NCI-H1105 (cell line): Measurements from ENCODE around the gene ALOXE3.

Experiments
- DNase-seq: peaks from one replicate; lab custom pipeline; 2025; lab: John Stamatoyannopoulos, UW

The ALOXE3 gene

GRCh38 chr17:8117980-8118768 is at the start of gene ALOXE3:
Gene ALOXE3 (minus strand): TSS chr17:8118514. CDS start chr17:8117990, 524 bp downstream.
- no peak for DNase-seq

DNA sequence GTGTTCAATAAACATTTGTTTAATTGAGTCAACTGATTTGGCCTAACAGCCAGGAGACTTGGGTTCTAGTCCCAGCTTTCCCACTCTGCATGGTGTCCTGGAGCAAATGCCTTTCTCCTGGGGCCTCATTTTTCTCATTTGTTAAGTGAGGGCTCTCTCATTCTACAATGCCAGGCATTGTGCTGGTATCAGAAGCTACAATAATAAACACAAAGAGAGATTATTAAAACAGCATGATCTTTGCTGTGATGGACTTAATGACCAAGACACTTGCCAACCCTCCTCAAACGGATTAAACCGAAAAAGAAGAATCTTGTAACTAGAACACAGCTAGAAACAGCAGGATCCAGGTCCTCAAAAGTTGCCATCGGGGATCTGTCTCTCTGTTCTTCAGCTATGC is 49.2 kb upstream of the ALOXE3 start:
- DNase-seq, result no peak

DNA sequence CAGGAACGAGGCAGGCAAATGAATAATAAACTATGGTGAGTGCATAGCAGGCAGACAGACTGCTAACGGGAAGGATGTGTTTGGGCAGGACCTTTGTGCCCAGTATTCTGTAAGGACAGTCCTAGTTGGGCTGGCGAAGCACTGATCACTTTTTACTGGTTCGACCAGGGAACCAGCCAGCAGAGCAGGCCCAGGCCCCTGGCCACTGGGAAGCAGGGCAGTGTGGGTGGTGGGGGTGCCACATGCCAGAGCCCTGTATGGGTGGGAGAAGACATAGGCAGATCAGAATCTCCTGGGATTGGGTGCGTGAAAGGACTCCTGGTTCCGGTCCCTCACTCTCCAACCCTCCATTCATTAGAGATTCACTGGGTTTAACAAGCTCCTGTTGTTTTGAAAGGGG is 48.4 kb upstream of the ALOXE3 start:
- DNase-seq, result no peak

DNA sequence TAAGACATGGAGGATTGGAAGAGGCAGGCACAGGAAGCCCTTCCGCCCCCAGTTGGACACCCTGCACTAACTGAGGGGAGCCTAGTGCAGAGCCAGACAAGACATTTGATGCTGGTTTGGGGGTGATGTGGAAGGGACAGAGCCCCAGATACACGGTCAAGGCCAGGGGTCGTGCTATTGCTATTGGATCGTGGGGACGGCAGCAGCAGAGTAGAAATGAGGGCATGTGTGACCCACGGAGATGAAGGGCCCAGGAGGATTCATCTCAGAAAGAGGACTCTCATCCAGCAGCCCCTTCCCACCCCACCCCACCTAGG is 46.5 kb upstream of the ALOXE3 start:
- no peak for DNase-seq

GRCh38 chr17:8163978-8164814 is 45.9 kb upstream of the ALOXE3 start:
- DNase-seq, result no peak

DNA sequence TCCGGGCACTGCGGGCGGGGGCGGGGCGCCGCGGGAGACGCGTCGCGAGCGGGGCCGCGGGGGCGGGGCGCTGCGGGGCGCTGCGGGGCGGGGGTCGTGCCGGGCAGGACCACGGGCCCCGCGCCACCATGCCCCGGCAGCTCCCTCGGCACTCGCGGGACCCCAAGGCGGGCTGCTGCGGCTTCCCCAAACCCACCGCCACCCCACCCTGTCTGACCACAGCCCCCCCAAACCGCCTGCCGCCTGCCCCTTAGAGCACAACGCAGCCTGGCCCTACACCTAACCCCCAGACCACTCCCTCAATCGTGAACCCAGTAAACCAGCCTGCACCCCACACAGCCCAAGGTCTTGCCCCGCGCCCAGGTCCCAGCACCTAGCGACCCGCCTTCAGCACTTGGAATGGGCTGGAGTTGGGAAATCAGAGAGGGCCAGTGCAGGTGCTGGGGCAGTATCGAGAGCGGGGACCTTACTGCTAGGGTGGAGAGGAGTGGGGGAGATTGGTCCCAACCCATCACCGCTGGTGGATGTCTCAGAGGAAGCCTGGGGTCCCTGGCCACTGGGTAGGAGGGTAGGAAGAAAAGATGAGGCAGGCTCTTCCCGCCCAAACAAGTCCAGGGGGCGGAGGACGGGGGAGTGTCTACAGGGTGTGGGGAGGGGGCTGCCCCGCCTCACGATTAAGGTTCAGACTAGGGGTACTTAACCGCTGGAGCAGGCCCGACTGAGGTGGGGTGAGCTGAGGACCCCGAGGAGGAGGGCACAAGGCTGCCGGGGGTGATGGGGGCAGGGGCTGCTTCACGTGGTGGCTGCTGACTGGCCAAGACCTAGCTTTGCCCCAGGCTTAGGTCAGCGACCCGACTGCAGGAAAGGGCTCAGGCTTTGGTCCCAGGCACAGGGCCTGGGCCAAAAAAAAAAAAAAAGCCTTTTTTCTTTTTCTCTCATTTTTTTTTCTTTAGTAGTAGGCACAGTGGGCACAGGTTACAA is 45.0 kb upstream of the ALOXE3 start:
- DNase-seq, result peak; percentile 81

- no peak for DNase-seq
Observed at GRCh38 chr17:8162233-8162996, 44.1 kb upstream of the ALOXE3 start, which contains the start of gene VAMP2. Gene VAMP2 (minus strand): TSS chr17:8162948. CDS start chr17:8162879, 69 bp downstream.

- DNase-seq, result no peak
Observed at GRCh38 chr17:8161289-8162232, 43.2 kb upstream of the ALOXE3 start.

DNA sequence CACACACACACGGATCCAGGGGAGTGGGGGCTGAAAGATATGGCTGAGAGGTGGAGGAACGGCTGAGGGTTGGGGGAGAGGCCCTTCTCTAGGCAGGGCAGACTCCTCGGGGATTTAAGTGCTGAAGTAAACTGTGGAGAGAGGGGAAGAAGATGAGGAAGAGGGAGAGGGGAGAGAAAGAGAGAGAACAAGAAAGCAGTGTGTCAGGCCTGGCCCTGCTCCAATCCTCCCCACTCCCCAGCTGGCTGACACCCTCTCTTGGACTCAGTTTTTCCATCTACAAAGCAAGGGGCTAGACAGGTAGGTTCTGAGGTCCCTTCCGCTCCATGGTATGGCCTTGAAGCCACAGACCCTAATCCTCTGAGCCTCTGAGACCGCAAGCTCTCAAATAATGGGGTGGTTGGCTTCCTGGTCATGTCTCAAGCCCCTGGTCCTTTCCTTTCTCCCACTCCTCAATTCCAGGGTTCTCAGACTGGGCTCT is 42.5 kb upstream of the ALOXE3 start:
- DNase-seq, result no peak

DNA sequence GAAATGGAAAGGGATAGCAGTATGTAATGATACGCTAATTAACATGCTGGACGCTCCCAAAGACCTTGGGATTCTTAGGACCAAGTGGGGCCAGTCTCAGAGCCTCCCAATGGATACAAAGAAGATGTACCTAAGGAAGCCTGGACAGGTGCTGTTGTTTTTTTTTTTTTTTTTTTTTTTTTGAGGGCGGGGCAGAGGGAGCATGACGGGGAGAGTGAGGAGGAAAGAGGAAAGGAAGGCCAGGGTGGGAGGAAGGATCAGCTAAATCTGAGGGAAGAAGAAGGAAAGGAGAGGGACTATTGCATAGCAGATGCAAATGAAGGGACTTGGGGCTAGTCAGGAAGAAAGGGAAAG is 41.9 kb upstream of the ALOXE3 start:
- no peak for DNase-seq

DNA sequence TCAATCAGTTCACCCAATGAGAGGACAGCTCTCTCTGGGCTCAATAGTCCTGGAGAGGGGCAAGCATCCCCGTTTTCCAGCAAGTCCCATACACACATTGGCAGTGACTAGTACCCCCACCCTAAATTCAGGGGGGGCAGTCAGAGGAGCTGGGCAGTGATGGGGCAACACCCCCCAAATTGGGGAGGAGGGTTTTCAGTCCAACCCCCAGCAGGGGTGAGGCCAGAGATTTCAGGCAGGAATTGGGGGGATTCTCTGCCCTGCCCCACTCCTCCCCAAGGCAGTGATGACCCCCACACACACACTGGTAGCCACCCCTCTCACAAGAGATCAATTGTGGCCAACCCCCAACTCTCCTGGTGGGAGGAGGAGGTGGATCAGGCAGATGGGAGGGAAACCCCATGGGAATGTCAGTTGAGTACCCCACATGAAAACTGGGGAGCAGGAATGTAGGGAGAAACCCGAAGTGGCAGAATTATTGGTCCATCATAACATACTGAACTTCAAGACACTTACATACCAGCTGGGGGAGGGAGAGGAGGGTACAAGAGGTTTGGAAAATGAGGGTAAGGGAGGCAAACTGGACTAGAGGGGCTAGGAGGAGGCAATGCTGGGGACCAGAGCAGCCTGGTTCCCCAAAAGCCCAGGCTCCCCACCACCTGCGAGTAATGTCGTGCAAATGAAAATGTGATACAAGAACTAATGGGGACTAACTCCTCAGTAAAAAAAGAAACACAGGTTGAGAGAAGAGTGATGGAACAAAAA is 41.3 kb upstream of the ALOXE3 start:
- no peak for DNase-seq

GRCh38 chr17:8159032-8159400 is 40.7 kb upstream of the ALOXE3 start:
- no peak for DNase-seq

GRCh38 chr17:8158267-8159031 is 40.1 kb upstream of the ALOXE3 start:
- DNase-seq, result peak; percentile 56

GRCh38 chr17:8156246-8156992 is 38.1 kb upstream of the ALOXE3 start:
- DNase-seq, result peak; percentile 100

- no peak for DNase-seq
Observed at GRCh38 chr17:8155996-8156245, 37.6 kb upstream of the ALOXE3 start.

DNA sequence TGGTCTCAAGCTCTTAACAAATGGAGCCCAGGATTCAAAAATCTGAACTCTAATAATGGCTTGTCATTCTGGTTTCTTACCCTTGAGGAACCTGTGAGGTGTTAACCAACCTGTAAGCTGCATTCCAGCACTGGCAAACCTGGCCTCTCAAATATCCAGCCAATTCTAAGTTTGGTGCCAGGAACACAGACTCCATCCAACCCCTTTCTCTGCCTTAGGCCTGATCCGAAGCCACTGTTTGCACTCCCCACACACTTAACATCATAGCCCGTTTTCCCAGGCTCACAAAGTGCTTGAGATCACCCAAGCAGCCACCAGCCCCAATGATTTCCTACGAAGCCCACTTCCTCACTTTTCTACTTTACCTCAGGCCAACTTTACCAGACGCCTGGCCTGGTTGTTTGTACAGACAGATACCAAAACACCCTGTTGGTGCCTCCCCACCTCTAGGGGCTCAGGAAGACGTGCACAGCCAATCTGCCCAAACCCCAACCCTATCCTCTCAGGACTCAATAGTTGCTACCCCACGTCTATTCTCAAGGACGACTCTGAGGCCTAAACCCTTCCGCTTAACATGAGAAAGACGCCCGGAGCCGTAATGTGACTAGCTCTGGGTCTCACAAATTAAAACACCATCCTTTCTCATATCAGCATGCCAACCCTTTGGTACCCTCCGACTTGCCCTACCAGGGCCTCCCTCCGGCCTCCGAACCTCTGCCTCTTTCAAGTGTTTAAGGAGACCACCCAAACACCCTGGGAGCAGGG is 37.1 kb upstream of the ALOXE3 start:
- DNase-seq, result no peak

- DNase-seq, result no peak
Observed at GRCh38 chr17:8154608-8155155, 36.4 kb upstream of the ALOXE3 start.
